Measurements from ENCODE around the gene CDCA7L.
A peak's percentile ranks its signal among the peaks of the same experiment; 100 is the strongest.

CDCA7L gene

GRCh38 chr7:21945454-21946221 is at the start of gene CDCA7L:
CDCA7L (minus strand) TSS chr7:21945899; CDS start chr7:21945804, 95 bp downstream.
- DNase-seq (ENCODE audit: low spot score): no peak

GRCh38 chr7:21986096-21986495 is 40.4 kb upstream of the CDCA7L start:
- DNase-seq (ENCODE audit: low spot score): no peak

GRCh38 chr7:21984042-21984441 is 38.3 kb upstream of the CDCA7L start:
- DNase-seq (ENCODE audit: low spot score): no peak

GRCh38 chr7:21983056-21983455 is 37.4 kb upstream of the CDCA7L start:
- DNase-seq (ENCODE audit: low spot score): no peak

GRCh38 chr7:21981524-21981923 is 35.8 kb upstream of the CDCA7L start:
- DNase-seq (ENCODE audit: low spot score): no peak

GRCh38 chr7:21980926-21981500 is 35.3 kb upstream of the CDCA7L start:
- no peak for DNase-seq (ENCODE audit: low spot score)

- no peak for DNase-seq (ENCODE audit: low spot score)
Measured at GRCh38 chr7:21972397-21972784, 26.7 kb upstream of the CDCA7L start.

- no peak for DNase-seq (ENCODE audit: low spot score)
Measured at GRCh38 chr7:21971780-21972396, 26.2 kb upstream of the CDCA7L start.

GRCh38 chr7:21969822-21970221 is 24.1 kb upstream of the CDCA7L start:
- DNase-seq (ENCODE audit: low spot score): no peak

GRCh38 chr7:21967598-21968003 is 21.9 kb upstream of the CDCA7L start:
- no peak for DNase-seq (ENCODE audit: low spot score)

- DNase-seq (ENCODE audit: low spot score): no peak
Measured at GRCh38 chr7:21966271-21966670, 20.6 kb upstream of the CDCA7L start.

GRCh38 chr7:21965291-21965690 is 19.6 kb upstream of the CDCA7L start:
- DNase-seq (ENCODE audit: low spot score): no peak

GRCh38 chr7:21962677-21963076 is 17.0 kb upstream of the CDCA7L start:
- DNase-seq (ENCODE audit: low spot score): no peak

GRCh38 chr7:21960922-21961321 is 15.2 kb upstream of the CDCA7L start:
- DNase-seq (ENCODE audit: low spot score): peak; percentile 55

GRCh38 chr7:21959387-21959776 is 13.7 kb upstream of the CDCA7L start:
- DNase-seq (ENCODE audit: low spot score): no peak

- no peak for DNase-seq (ENCODE audit: low spot score)
Measured at GRCh38 chr7:21953781-21954180, 8.1 kb upstream of the CDCA7L start.

- DNase-seq (ENCODE audit: low spot score): no peak
Measured at GRCh38 chr7:21948887-21949540, 3.3 kb upstream of the CDCA7L start.

GRCh38 chr7:21948364-21948763 is 2.7 kb upstream of the CDCA7L start:
- no peak for DNase-seq (ENCODE audit: low spot score)

GRCh38 chr7:21947946-21948345 is 2.2 kb upstream of the CDCA7L start:
- no peak for DNase-seq (ENCODE audit: low spot score)

GRCh38 chr7:21947056-21947455 is 1.4 kb upstream of the CDCA7L start:
- no peak for DNase-seq (ENCODE audit: low spot score)

GRCh38 chr7:21946222-21946709 is 567 bp upstream of the CDCA7L start:
- DNase-seq (ENCODE audit: low spot score): no peak

GRCh38 chr7:21944616-21945453 is 864 bp downstream of the CDCA7L start:
- no peak for DNase-seq (ENCODE audit: low spot score)

Data from COLO829 (cell line).